ENCODE measurements around the gene SLC66A2.

SLC66A2 gene

GRCh38 chr18:79911344-79912270 is 39.8 kb downstream of the SLC66A2 start:
- Histone ChIP-seq H4K8ac (ENCODE audit: low read depth, low read length) (no peak overlapping the region), H3K4ac (ENCODE audit: low read depth, low read length) (no peak overlapping the region), H2BK15ac (replicated peaks; ENCODE audit: low read depth) (no peak overlapping the region), H3K27ac (ENCODE audit: low read depth, low read length) (no peak overlapping the region), H3K56ac (ENCODE audit: low read length) (peak overlapping the region; percentile 70), H3K4me2 (ENCODE audit: low read length) (peak overlapping the region; percentile 67), H3K36me3 (ENCODE audit: control insufficient read depth, insufficient read depth, low read length) (no peaks in the 10 kb centered on the region), H2BK120ac (ENCODE audit: low read depth, low read length) (no peak overlapping the region), H3K79me2 (ENCODE audit: control insufficient read depth, insufficient read depth, low read length) (no peaks in the 10 kb centered on the region), H3K79me1 (ENCODE audit: low read length) (no peaks in the 10 kb centered on the region), H3K23ac (ENCODE audit: low read length) (no peak overlapping the region), H3K9ac (ENCODE audit: low read length) (peak overlapping the region; percentile 22), H2BK5ac (ENCODE audit: low read length) (no peak overlapping the region), H4K5ac (ENCODE audit: low read length) (no peak overlapping the region), H3K4me3 (ENCODE audit: low read length) (no peak overlapping the region), H3K27me3 (ENCODE audit: insufficient read depth, low read length, poor library complexity) (no peaks in the 10 kb centered on the region), H3K4me1 (ENCODE audit: control insufficient read depth, low read depth, low read length) (no peaks in the 10 kb centered on the region), H3K18ac (ENCODE audit: low read length) (no peak overlapping the region), H2AK5ac (ENCODE audit: low read length) (no peak overlapping the region)
- no CpG with 5 or more reads among the region's 29 CpGs for WGBS (ENCODE audit: extremely low coverage, insufficient coverage, low lambda C conversion rate)
- DNase-seq, result peak; percentile 74

- Histone ChIP-seq H3K79me2 (ENCODE audit: control insufficient read depth, insufficient read depth, low read length) (no peaks in the 10 kb centered on the region), H2BK120ac (ENCODE audit: low read depth, low read length) (no peak overlapping the region)
- WGBS (ENCODE audit: extremely low coverage, insufficient coverage, low lambda C conversion rate), result no CpG with 5 or more reads among the region's 16 CpGs
Observed at GRCh38 chr18:79910563-79911343, 40.7 kb downstream of the SLC66A2 start.

GRCh38 chr18:79906706-79907105 is 44.7 kb downstream of the SLC66A2 start:
- Histone ChIP-seq H3K9ac (ENCODE audit: low read length) (no peak overlapping the region), H3K56ac (ENCODE audit: low read length) (no peak overlapping the region), H3K79me2 (ENCODE audit: control insufficient read depth, insufficient read depth, low read length) (no peaks in the 10 kb centered on the region), H3K27ac (ENCODE audit: low read depth, low read length) (no peak overlapping the region), H4K8ac (ENCODE audit: low read depth, low read length) (no peak overlapping the region), H3K4me3 (ENCODE audit: low read length) (no peak overlapping the region), H3K4ac (ENCODE audit: low read depth, low read length) (no peak overlapping the region), H3K79me1 (ENCODE audit: low read length) (no peaks in the 10 kb centered on the region), H2BK120ac (ENCODE audit: low read depth, low read length) (no peak overlapping the region), H3K18ac (ENCODE audit: low read length) (no peak overlapping the region), H3K36me3 (ENCODE audit: control insufficient read depth, insufficient read depth, low read length) (no peaks in the 10 kb centered on the region), H4K5ac (ENCODE audit: low read length) (no peak overlapping the region), H3K4me2 (ENCODE audit: low read length) (no peak overlapping the region), H2BK5ac (ENCODE audit: low read length) (no peak overlapping the region), H2AK5ac (ENCODE audit: low read length) (no peak overlapping the region), H3K27me3 (ENCODE audit: insufficient read depth, low read length, poor library complexity) (no peaks in the 10 kb centered on the region), H2BK15ac (replicated peaks; ENCODE audit: low read depth) (no peak overlapping the region), H3K4me1 (ENCODE audit: control insufficient read depth, low read depth, low read length) (no peaks in the 10 kb centered on the region), H3K23ac (ENCODE audit: low read length) (no peak overlapping the region)
- no CpG with 5 or more reads among the region's 2 CpGs for WGBS (ENCODE audit: extremely low coverage, insufficient coverage, low lambda C conversion rate)
- no peak for DNase-seq

More at GRCh38 chr18:79910563-79911343, 40.7 kb downstream of the SLC66A2 start:
- Histone ChIP-seq H4K8ac (ENCODE audit: low read depth, low read length) (no peak overlapping the region), H3K56ac (ENCODE audit: low read length) (peak overlapping the region; percentile 70), H3K4me1 (ENCODE audit: control insufficient read depth, low read depth, low read length) (no peaks in the 10 kb centered on the region), H2BK5ac (ENCODE audit: low read length) (no peak overlapping the region), H3K18ac (ENCODE audit: low read length) (no peak overlapping the region), H2BK15ac (replicated peaks; ENCODE audit: low read depth) (no peak overlapping the region), H3K79me1 (ENCODE audit: low read length) (no peaks in the 10 kb centered on the region), H3K9ac (ENCODE audit: low read length) (no peak overlapping the region), H3K27me3 (ENCODE audit: insufficient read depth, low read length, poor library complexity) (no peaks in the 10 kb centered on the region), H3K4ac (ENCODE audit: low read depth, low read length) (no peak overlapping the region), H2AK5ac (ENCODE audit: low read length) (no peak overlapping the region), H3K36me3 (ENCODE audit: control insufficient read depth, insufficient read depth, low read length) (no peaks in the 10 kb centered on the region), H3K27ac (ENCODE audit: low read depth, low read length) (no peak overlapping the region), H3K4me2 (ENCODE audit: low read length) (no peak overlapping the region), H3K23ac (ENCODE audit: low read length) (no peak overlapping the region), H4K5ac (ENCODE audit: low read length) (no peak overlapping the region), H3K4me3 (ENCODE audit: low read length) (no peak overlapping the region)
- DNase-seq, result no peak

- WGBS (ENCODE audit: extremely low coverage, insufficient coverage, low lambda C conversion rate), result no CpG with 5 or more reads among the region's 1 CpG
- H3K56ac ChIP-seq (ENCODE audit: low read length), result no peak overlapping the region
- H3K27me3 ChIP-seq (ENCODE audit: insufficient read depth, low read length, poor library complexity), result no peaks in the 10 kb centered on the region
- no peak for DNase-seq
- H3K4ac ChIP-seq (ENCODE audit: low read depth, low read length), result no peak overlapping the region
- H2BK15ac ChIP-seq (replicated peaks; ENCODE audit: low read depth), result no peak overlapping the region
- H4K8ac ChIP-seq (ENCODE audit: low read depth, low read length), result no peak overlapping the region
- H2BK5ac ChIP-seq (ENCODE audit: low read length), result no peak overlapping the region
- H2AK5ac ChIP-seq (ENCODE audit: low read length), result no peak overlapping the region
- no peak overlapping the region for H3K23ac ChIP-seq (ENCODE audit: low read length)
- no peak overlapping the region for H3K27ac ChIP-seq (ENCODE audit: low read depth, low read length)
- no peaks in the 10 kb centered on the region for H3K4me1 ChIP-seq (ENCODE audit: control insufficient read depth, low read depth, low read length)
- H4K5ac ChIP-seq (ENCODE audit: low read length), result no peak overlapping the region
- no peak overlapping the region for H3K18ac ChIP-seq (ENCODE audit: low read length)
- no peaks in the 10 kb centered on the region for H3K79me2 ChIP-seq (ENCODE audit: control insufficient read depth, insufficient read depth, low read length)
- no peak overlapping the region for H3K9ac ChIP-seq (ENCODE audit: low read length)
- H3K4me2 ChIP-seq (ENCODE audit: low read length), result no peak overlapping the region
- no peak overlapping the region for H2BK120ac ChIP-seq (ENCODE audit: low read depth, low read length)
- H3K36me3 ChIP-seq (ENCODE audit: control insufficient read depth, insufficient read depth, low read length), result no peaks in the 10 kb centered on the region
- no peaks in the 10 kb centered on the region for H3K79me1 ChIP-seq (ENCODE audit: low read length)
- H3K4me3 ChIP-seq (ENCODE audit: low read length), result no peak overlapping the region
Observed at GRCh38 chr18:79905993-79906392, 45.5 kb downstream of the SLC66A2 start.

- Histone ChIP-seq H3K4me2 (ENCODE audit: low read length) (no peak overlapping the region), H3K27ac (ENCODE audit: low read depth, low read length) (no peak overlapping the region), H2BK15ac (replicated peaks; ENCODE audit: low read depth) (no peak overlapping the region), H4K5ac (ENCODE audit: low read length) (no peak overlapping the region), H3K79me2 (ENCODE audit: control insufficient read depth, insufficient read depth, low read length) (no peaks in the 10 kb centered on the region), H2BK5ac (ENCODE audit: low read length) (no peak overlapping the region), H3K23ac (ENCODE audit: low read length) (no peak overlapping the region), H3K9ac (ENCODE audit: low read length) (no peak overlapping the region), H2BK120ac (ENCODE audit: low read depth, low read length) (no peak overlapping the region), H3K4me1 (ENCODE audit: control insufficient read depth, low read depth, low read length) (no peaks in the 10 kb centered on the region), H3K27me3 (ENCODE audit: insufficient read depth, low read length, poor library complexity) (no peaks in the 10 kb centered on the region), H3K4me3 (ENCODE audit: low read length) (no peak overlapping the region), H4K8ac (ENCODE audit: low read depth, low read length) (no peak overlapping the region), H2AK5ac (ENCODE audit: low read length) (no peak overlapping the region), H3K79me1 (ENCODE audit: low read length) (no peaks in the 10 kb centered on the region), H3K18ac (ENCODE audit: low read length) (no peak overlapping the region), H3K4ac (ENCODE audit: low read depth, low read length) (no peak overlapping the region), H3K36me3 (ENCODE audit: control insufficient read depth, insufficient read depth, low read length) (no peaks in the 10 kb centered on the region), H3K56ac (ENCODE audit: low read length) (no peak overlapping the region)
- no CpG with 5 or more reads among the region's 21 CpGs for WGBS (ENCODE audit: extremely low coverage, insufficient coverage, low lambda C conversion rate)
- no peak for DNase-seq
Observed at GRCh38 chr18:79905389-79905911, 46.0 kb downstream of the SLC66A2 start.

Data from mesendoderm (in vitro differentiated cells).